Renal cortex interstitium (tissue), 11 donors: ENCODE measurements around the gene TADA2A. TPM values are rescaled to one million over a fixed set of nuclear protein-coding genes. Genes with fewer than 3 reads are reported as not detected.
"Not testable (repeated sequence)": the region's sequence is repeated elsewhere in the genome, so short reads cannot be mapped to it uniquely, and the experiment has no call there.

Experiments
- DNase-seq, 11 donors: peaks; one replicate each; pipeline ENCODE4 v3.0.0-alpha.2; 2013; ENCODE audit warnings: low read depth in 9 of 11, low spot score in 4 of 11; ENCODE audit errors: extremely low read depth in 1 of 11
- polyA plus RNA-seq, 3 donors: library from polyadenylated mRNA; unstranded; fragments of 120-200 nt; gene quantifications; one replicate each; pipeline ENCODE4 v1.2.1, GENCODE V29; 2013; ENCODE audit not compliant: insufficient read length in 3 of 3

The TADA2A gene
- polyA plus RNA-seq, 3 donors = 23.9 to 27.0 (median 25.0) TPM

GRCh38 chr17:37440424-37440823 lies 33.7 kb downstream of the TADA2A start:
- DNase-seq = no peak

GRCh38 chr17:37441369-37442014 lies 34.8 kb downstream of the TADA2A start:
- DNase-seq = not testable (repeated sequence)

- DNase-seq = no peak
Measured at GRCh38 chr17:37446027-37446426, 39.3 kb downstream of the TADA2A start.

- no peak for DNase-seq
Measured at GRCh38 chr17:37447641-37448040, 41.0 kb downstream of the TADA2A start.

- no peak for DNase-seq
Measured at GRCh38 chr17:37450112-37450511, 43.4 kb downstream of the TADA2A start.

GRCh38 chr17:37457801-37458200 lies 51.1 kb downstream of the TADA2A start:
- DNase-seq = not testable (repeated sequence)

- DNase-seq = no peak
Measured at GRCh38 chr17:37458805-37459204, 52.1 kb downstream of the TADA2A start.

GRCh38 chr17:37461668-37462067 lies 55.0 kb downstream of the TADA2A start:
- DNase-seq = no peak

- no peak for DNase-seq
Measured at GRCh38 chr17:37462492-37462891, 55.8 kb downstream of the TADA2A start.

GRCh38 chr17:37463039-37463438 lies 56.4 kb downstream of the TADA2A start:
- DNase-seq = no peak

GRCh38 chr17:37465069-37465616 lies 58.5 kb downstream of the TADA2A start:
- no peak for DNase-seq

GRCh38 chr17:37466471-37466870 lies 59.8 kb downstream of the TADA2A start:
- DNase-seq = no peak

GRCh38 chr17:37470181-37470580 lies 63.5 kb downstream of the TADA2A start:
- no peak for DNase-seq

- no peak for DNase-seq
Measured at GRCh38 chr17:37475731-37476420, 69.2 kb downstream of the TADA2A start.

- no peak for DNase-seq
Measured at GRCh38 chr17:37476431-37477120, 69.9 kb downstream of the TADA2A start.

GRCh38 chr17:37478187-37478586 lies 71.5 kb downstream of the TADA2A start:
- no peak for DNase-seq

GRCh38 chr17:37479025-37479424 lies 72.3 kb downstream of the TADA2A start:
- DNase-seq = no peak

GRCh38 chr17:37480427-37480826 lies 73.7 kb downstream of the TADA2A start:
- no peak for DNase-seq

- DNase-seq = no peak
Measured at GRCh38 chr17:37481001-37481665, 74.4 kb downstream of the TADA2A start.
